Forelimb muscle (tissue), 1 donor: Measurements from ENCODE around the gene TTC3. TPM values are rescaled to one million over a fixed set of nuclear protein-coding genes. Genes with fewer than 3 reads are reported as not detected.

Experiments
- DNase-seq: peaks from one replicate; pipeline ENCODE4 v3.0.0-alpha.2; 2013; ENCODE audit warnings: low read depth
- polyA plus RNA-seq: library from polyadenylated mRNA; unstranded; fragments of 120-200 nt; gene quantifications from one replicate; pipeline ENCODE4 v1.2.1, GENCODE V29; 2013; ENCODE audit not compliant: insufficient read length

Gene TTC3
- polyA plus RNA-seq, 1 donor, result 115 TPM

GRCh38 chr21:37146320-37147235 lies 73.5 kb downstream of the TTC3 start:
- no peak for DNase-seq

GRCh38 chr21:37149411-37149810 lies 76.4 kb downstream of the TTC3 start:
- no peak for DNase-seq

- DNase-seq, result no peak
Measured at GRCh38 chr21:37153196-37153934, 80.3 kb downstream of the TTC3 start.

- DNase-seq, result no peak
Measured at GRCh38 chr21:37153935-37154350, 80.9 kb downstream of the TTC3 start.

GRCh38 chr21:37155186-37155585 lies 82.1 kb downstream of the TTC3 start:
- no peak for DNase-seq

GRCh38 chr21:37157938-37158337 lies 84.9 kb downstream of the TTC3 start:
- no peak for DNase-seq

- no peak for DNase-seq
Measured at GRCh38 chr21:37159053-37159776, 86.2 kb downstream of the TTC3 start.

- no peak for DNase-seq
Measured at GRCh38 chr21:37159949-37160348, 86.9 kb downstream of the TTC3 start.

- no peak for DNase-seq
Measured at GRCh38 chr21:37164742-37165141, 91.7 kb downstream of the TTC3 start.

GRCh38 chr21:37165586-37165985 lies 92.5 kb downstream of the TTC3 start:
- no peak for DNase-seq

GRCh38 chr21:37166733-37167132 lies 93.7 kb downstream of the TTC3 start:
- DNase-seq, result no peak

GRCh38 chr21:37168666-37169065 lies 95.6 kb downstream of the TTC3 start:
- DNase-seq, result no peak

GRCh38 chr21:37172646-37173045 lies 99.6 kb downstream of the TTC3 start:
- DNase-seq, result no peak

- DNase-seq, result no peak
Measured at GRCh38 chr21:37176716-37177115, 103.7 kb downstream of the TTC3 start.

- no peak for DNase-seq
Measured at GRCh38 chr21:37181059-37181458, 108.0 kb downstream of the TTC3 start.

GRCh38 chr21:37182222-37182621 lies 109.2 kb downstream of the TTC3 start:
- DNase-seq, result no peak

GRCh38 chr21:37183749-37184148 lies 110.7 kb downstream of the TTC3 start:
- DNase-seq, result no peak

- DNase-seq, result no peak
Measured at GRCh38 chr21:37184784-37185593, 111.9 kb downstream of the TTC3 start.

GRCh38 chr21:37186983-37187382 lies 113.9 kb downstream of the TTC3 start:
- no peak for DNase-seq

GRCh38 chr21:37188825-37189224 lies 115.8 kb downstream of the TTC3 start:
- no peak for DNase-seq

GRCh38 chr21:37192019-37192418 lies 119.0 kb downstream of the TTC3 start:
- no peak for DNase-seq
